Body of pancreas (tissue), 4 donors: ENCODE measurements around the gene ID2.

Source experiments
- CTCF ChIP-seq, 7 experiments: fragments of 450-650 bp in 4 of 7; fragments of 200-600 bp in 3 of 7; sonication (generic) in 3 of 7; IDR thresholded peaks; one replicate each; pipeline ENCODE4 v1.5.1; 2016 to 2019; ENCODE audit warnings: antibody characterized with exemption in 7 of 7
- POLR2A ChIP-seq, 3 donors: fragments of 450-650 bp; IDR thresholded peaks; one replicate each; pipeline ENCODE4 v1.6.1; 2016; ENCODE audit warnings: antibody characterized with exemption in 3 of 3, mild to moderate bottlenecking in 2 of 3

GRCh38 chr2:8714283-8714682 is 32.4 kb downstream of the ID2 start:
- TF ChIP-seq POLR2A (IDR thresholded peaks at IDR 0.05) (no peak), CTCF (IDR thresholded peaks at IDR 0.05) (no peak)
